CD4-positive, alpha-beta memory T cell (primary cell): ENCODE data around the gene DNM2. TPM values are rescaled to one million over a fixed set of nuclear protein-coding genes. Genes with fewer than 3 reads are reported as not detected.
"Not testable (repeated sequence)": the region's sequence is repeated elsewhere in the genome, so short reads cannot be mapped to it uniquely, and the experiment has no call there.

Experiments
- CTCF ChIA-PET: fragments of 350-600 bp; sonication (Branson Sonifier 250); formaldehyde crosslinking; loops from one replicate; lab custom pipeline; 2021; ENCODE audit warnings: inconsistent platforms; ENCODE audit not compliant: partially characterized antibody; lab: Charles Lee
- POLR2A ChIA-PET: fragments of 350-600 bp; sonication (Branson Sonifier 250); formaldehyde crosslinking; loops from one replicate; lab custom pipeline; 2021; ENCODE audit not compliant: partially characterized antibody; lab: Charles Lee
- DNase-seq, 5 donors: peaks; one replicate each; pipeline versions ENCODE4 v3.0.0 to v3.0.0-alpha.2; 2020 to 2022; ENCODE audit warnings: mixed read lengths in 1 of 5
- H3K27ac ChIP-seq: one replicate; pipeline ENCODE4 v1.7.0; 2013; ENCODE audit warnings: low read depth, low read length
- H3K27me3 ChIP-seq: 2 replicates; pipeline ENCODE4 v1.7.0; 2013; ENCODE audit warnings: mild to moderate bottlenecking, low read length, moderate library complexity; ENCODE audit not compliant: insufficient read depth
- H3K36me3 ChIP-seq: 2 replicates; pipeline ENCODE4 v1.7.0; 2013; ENCODE audit warnings: mild to moderate bottlenecking, low read length, moderate library complexity; ENCODE audit not compliant: insufficient read depth
- H3K4me1 ChIP-seq: 2 replicates; pipeline ENCODE4 v1.7.0; 2013; ENCODE audit warnings: mild to moderate bottlenecking, low read length, moderate library complexity; ENCODE audit not compliant: insufficient read depth
- H3K4me3 ChIP-seq, 2 donors: one replicate each; pipeline ENCODE4 v1.7.0; 2013; ENCODE audit warnings: low read length in 2 of 2, mild to moderate bottlenecking in 1 of 2
- H3K9me3 ChIP-seq, 2 donors: one replicate each; pipeline ENCODE4 v1.7.0; 2013; ENCODE audit warnings: low read length in 2 of 2, control low read depth in 1 of 2; ENCODE audit not compliant: control insufficient read depth in 1 of 2
- H3K27ac Mint-ChIP-seq, 7 donors: one replicate each; pipeline ENCODE4 v1.8.0; 2020 to 2021; ENCODE audit warnings: mixed read lengths in 7 of 7, mild to moderate bottlenecking in 6 of 7, inconsistent platforms in 3 of 7, moderate library complexity in 3 of 7
- H3K27me3 Mint-ChIP-seq, 2 donors: one replicate each; pipeline ENCODE4 v1.8.0; 2020 to 2021; ENCODE audit warnings: mixed read lengths in 2 of 2
- H3K36me3 Mint-ChIP-seq, 2 donors: one replicate each; pipeline ENCODE4 v1.8.0; 2020 to 2021; ENCODE audit warnings: mixed read lengths in 2 of 2, inconsistent platforms in 1 of 2, mild to moderate bottlenecking in 1 of 2
- H3K4me1 Mint-ChIP-seq, 4 donors: one replicate each; pipeline ENCODE4 v1.8.0; 2020 to 2021; ENCODE audit warnings: mixed read lengths in 4 of 4, mild to moderate bottlenecking in 1 of 4
- H3K4me3 Mint-ChIP-seq, 8 donors: one replicate each; pipeline ENCODE4 v1.8.0; 2020 to 2021; ENCODE audit warnings: mixed read lengths in 8 of 8, mild to moderate bottlenecking in 7 of 8, moderate library complexity in 6 of 8, inconsistent platforms in 3 of 8
- H3K9me3 Mint-ChIP-seq, 8 donors: one replicate each; pipeline ENCODE4 v1.8.0; 2020 to 2021; ENCODE audit warnings: mixed read lengths in 8 of 8, mild to moderate bottlenecking in 5 of 8, inconsistent platforms in 3 of 8, moderate library complexity in 1 of 8
- intact Hi-C: fragments of 100-400 bp; cut with micrococcal nuclease; formaldehyde crosslinking; loops from one replicate; pipeline ENCODE4 v1.15.1; 2023
- polyA plus RNA-seq, 2 donors: library from polyadenylated mRNA; unstranded; fragments of 300-500 nt; fragmentation: Illumina TruSeq; gene quantifications; one replicate each; pipeline ENCODE4 v1.2.3, GENCODE V29; 2021
- total RNA-seq, 2 experiments: library from RNA; stranded (reverse); gene quantifications; one replicate each; pipeline ENCODE4 v1.2.3, GENCODE V29; 2021

DNM2 gene
- total and polyA plus RNA-seq, 4 experiments from 2014 or later: 46.3 to 272 (median 174) TPM

DNA sequence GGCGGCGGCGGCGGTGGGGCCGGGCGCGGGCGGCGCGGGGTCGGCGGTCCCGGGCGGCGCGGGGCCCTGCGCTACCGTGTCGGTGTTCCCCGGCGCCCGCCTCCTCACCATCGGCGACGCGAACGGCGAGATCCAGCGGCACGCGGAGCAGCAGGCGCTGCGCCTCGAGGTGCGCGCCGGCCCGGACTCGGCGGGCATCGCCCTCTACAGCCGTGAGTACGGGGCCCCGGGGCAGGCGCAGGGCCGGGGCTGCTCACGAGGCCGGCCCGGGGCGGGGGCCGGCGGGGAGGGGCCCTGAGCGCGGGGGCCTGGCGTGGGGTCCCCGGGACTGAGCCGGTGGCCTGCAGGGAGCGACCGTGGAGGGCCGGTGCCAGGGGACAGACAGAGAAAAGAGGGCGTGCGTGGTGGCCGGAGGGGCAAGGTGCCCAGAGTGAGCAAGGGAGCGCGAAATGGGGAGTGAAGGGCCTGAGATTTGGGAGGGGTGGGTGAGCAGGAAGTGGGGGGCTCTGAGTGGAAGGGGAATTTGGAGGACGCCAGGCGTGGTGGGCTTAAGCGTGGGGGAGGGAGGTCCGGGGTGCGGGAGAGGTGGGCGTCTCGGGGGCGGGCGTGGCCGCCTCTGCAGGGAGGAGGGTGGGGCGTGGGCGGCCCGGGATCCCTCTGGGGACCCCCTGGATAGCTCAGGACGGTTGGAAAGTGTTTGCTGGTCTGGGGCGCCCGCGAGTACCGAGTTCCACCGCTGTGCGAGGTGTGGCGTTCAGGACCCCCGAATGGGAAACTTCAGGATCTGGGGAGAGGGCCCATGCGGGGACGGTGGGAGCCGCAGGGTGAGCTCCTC is 154.0 kb downstream of the DNM2 start:
- Histone ChIP-seq H3K27ac (peak overlapping the region; percentile 47), H3K4me1 (peaks cover 23% of the 10 kb centered on the region), H3K9me3 (no peaks in the 10 kb centered on the region), H3K27me3 (no peaks in the 10 kb centered on the region), H3K4me3 (peak overlapping the region; percentile 47 to 55), H3K36me3 (no peaks in the 10 kb centered on the region)
- ChIA-PET POLR2A (interaction anchor here (0.5 to 3.6 kb wide), 9 partner anchors 9 to 305 kb away, joined by 3 to 15 read pairs (median 3); partner anchors contain the start of genes DNM2 and TMED1), CTCF (interaction anchor here (0.6 to 6.5 kb wide), 9 partner anchors 7 to 113 kb away, joined by 3 to 30 read pairs (median 4); partner anchors contain the start of gene TMED1)
- intact Hi-C loops: loop anchor here (1.0 to 5.0 kb wide), 6 partner anchors 36 to 305 kb away; partner anchors contain the start of genes CDKN2D, ILF3, KRI1 and TIMM29
- H3K36me3 Mint-ChIP-seq: peaks cover 0 to 4% of the 10 kb centered on the region in 2 donors
- H3K27me3 Mint-ChIP-seq: no peaks in the 10 kb centered on the region
- H3K4me1 Mint-ChIP-seq: peaks cover 8 to 28% (median 17%) of the 10 kb centered on the region in 4 donors
- peak overlapping the region in 6 of 7 donors; percentile 69 to 94 (median 85) for H3K27ac Mint-ChIP-seq
- H3K9me3 Mint-ChIP-seq: peaks cover 0 to 7% (median 0%) of the 10 kb centered on the region in 8 donors
- peak in 3 of 5 donors; percentile 36 to 54 (median 43) for DNase-seq
- H3K4me3 Mint-ChIP-seq: peak overlapping the region; percentile 81 to 94 (median 86)

DNA sequence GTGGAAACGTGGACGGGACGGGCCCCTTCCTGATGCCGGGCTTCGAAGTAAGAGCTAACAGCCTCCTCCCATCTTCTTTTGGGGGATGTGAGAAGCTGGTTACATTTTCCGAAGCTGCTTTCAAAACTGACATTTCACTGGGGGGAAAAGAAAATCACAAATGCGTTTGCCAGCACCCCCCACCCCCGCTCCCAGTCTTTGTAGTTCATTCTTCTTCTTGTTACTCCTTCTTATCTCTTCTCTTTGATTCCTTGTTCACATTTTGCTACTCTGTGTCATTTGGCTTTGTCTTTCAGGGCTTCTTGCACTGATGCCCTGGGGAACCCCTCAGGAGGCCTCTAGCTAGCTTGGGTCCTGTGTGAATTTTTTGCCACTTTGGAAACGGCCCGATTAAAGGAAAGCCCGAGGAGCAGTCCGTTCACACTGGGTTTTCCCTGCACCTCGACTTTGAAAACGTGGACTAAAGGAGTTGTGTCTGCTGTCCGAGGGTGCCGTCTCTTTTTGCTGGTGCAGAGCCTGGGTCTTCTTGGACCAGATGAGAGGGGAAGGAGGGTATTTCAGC is 154.7 kb downstream of the DNM2 start:
- no peaks in the 10 kb centered on the region for H3K27me3 Mint-ChIP-seq
- intact Hi-C loops: loop anchor here (5.0 kb wide), 1 partner anchor 305 kb away; the partner anchor contains the start of genes CDKN2D and KRI1
- Histone ChIP-seq H3K4me1 (peaks cover 23% of the 10 kb centered on the region), H3K27ac (peak overlapping the region; percentile 47), H3K9me3 (no peaks in the 10 kb centered on the region), H3K27me3 (no peaks in the 10 kb centered on the region), H3K4me3 (peak overlapping the region; percentile 47 to 55), H3K36me3 (no peaks in the 10 kb centered on the region)
- H3K9me3 Mint-ChIP-seq: peaks cover 0 to 7% (median 0%) of the 10 kb centered on the region in 8 donors
- peak overlapping the region; percentile 81 to 94 (median 86) for H3K4me3 Mint-ChIP-seq
- DNase-seq: peak in 1 of 5 donors; percentile 51
- peaks cover 0 to 4% of the 10 kb centered on the region in 2 donors for H3K36me3 Mint-ChIP-seq
- peaks cover 8 to 28% (median 18%) of the 10 kb centered on the region in 4 donors for H3K4me1 Mint-ChIP-seq
- H3K27ac Mint-ChIP-seq: peak overlapping the region; percentile 69 to 94 (median 88)
- POLR2A ChIA-PET: interaction anchor here (0.5 to 2.4 kb wide), 6 partner anchors 8 to 199 kb away, joined by 3 to 10 read pairs (median 3); partner anchors contain the start of genes DNM2 and TMED1
- CTCF ChIA-PET: interaction anchor here (0.6 to 6.5 kb wide), 11 partner anchors 8 to 155 kb away, joined by 3 to 30 read pairs (median 4); partner anchors contain the start of genes DNM2 and TMED1

DNA sequence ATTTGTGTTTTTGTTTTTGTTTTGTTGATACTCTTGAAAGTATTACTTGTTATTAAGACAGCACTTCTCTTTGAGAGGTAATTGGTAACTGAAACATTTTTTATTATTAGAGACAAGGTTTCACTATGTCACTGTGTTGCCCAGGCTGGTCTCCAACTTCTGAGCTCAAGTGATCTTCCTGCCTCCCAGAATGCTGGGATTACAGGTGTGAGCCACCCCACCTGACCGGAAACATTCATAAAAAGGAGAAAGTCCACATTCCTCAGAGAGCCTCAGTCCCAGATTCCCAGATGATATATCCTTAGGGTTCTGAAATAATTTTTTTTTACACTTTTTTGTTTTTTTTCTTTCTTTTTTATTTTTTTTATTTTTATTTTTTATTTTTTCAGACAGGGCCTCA is 156.1 kb downstream of the DNM2 start:
- POLR2A ChIA-PET: interaction anchor here (2.4 kb wide), 1 partner anchor 157 kb away, joined by 10 read pairs; the partner anchor contains the start of gene DNM2
- Mint-ChIP-seq H3K27me3 (no peaks in the 10 kb centered on the region), H3K4me1 (peaks cover 12 to 40% (median 26%) of the 10 kb centered on the region in 4 donors), H3K4me3 (peak overlapping the region in 7 of 8 donors; percentile 31 to 66 (median 53)), H3K27ac (peak overlapping the region in 3 of 7 donors; percentile 41 to 70 (median 70)), H3K36me3 (peaks cover 0 to 4% of the 10 kb centered on the region in 2 donors), H3K9me3 (peaks cover 0 to 7% (median 0%) of the 10 kb centered on the region in 8 donors)
- Histone ChIP-seq H3K27ac (no peak overlapping the region), H3K4me3 (no peak overlapping the region), H3K27me3 (no peaks in the 10 kb centered on the region), H3K9me3 (no peaks in the 10 kb centered on the region), H3K36me3 (no peaks in the 10 kb centered on the region), H3K4me1 (peaks cover 25% of the 10 kb centered on the region)
- CTCF ChIA-PET: interaction anchor here (6.5 kb wide), 1 partner anchor 10 kb away, joined by 30 read pairs; no protein-coding TSS in a partner anchor
- no peak for DNase-seq
- intact Hi-C loops: loop anchor here (5.0 kb wide), 1 partner anchor 307 kb away; the partner anchor contains the start of genes CDKN2D and KRI1

DNA sequence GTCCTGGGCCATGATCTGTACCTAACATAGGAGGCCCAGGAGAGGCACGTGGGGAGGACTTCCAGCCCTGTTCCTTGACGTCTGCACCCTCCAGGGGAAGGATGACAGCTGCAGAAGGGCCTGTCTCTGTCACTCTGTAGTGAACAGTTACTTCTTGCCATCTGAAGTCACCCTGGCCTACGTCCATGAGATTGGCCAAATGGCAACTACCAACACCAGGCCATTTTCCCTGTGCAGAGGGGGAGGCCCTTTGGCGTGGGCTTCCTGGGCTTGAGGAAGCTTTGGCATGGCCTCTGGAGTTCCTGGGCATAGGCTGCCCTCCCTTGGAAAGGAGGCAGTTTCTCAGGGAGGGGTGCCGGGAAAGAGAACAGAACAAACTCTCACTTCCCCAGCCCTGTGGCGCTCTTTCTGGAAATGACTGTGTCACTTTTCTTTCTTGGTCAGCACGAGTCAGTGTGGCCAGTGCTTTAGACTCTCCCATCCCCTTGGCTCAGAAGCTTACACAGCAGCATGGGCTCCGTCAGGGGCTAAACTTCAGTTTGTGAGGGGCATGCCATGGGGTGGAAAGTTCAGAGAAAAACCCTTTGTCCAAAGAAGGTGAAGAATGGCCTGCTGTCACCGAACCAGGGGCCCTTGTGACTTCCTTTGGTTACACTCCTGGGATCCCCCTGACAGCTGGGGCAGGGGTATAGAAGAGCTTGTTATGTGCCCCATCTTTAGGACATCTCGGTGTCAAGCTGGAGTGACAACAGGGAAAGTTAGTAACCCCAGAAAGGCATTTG is 158.8 kb downstream of the DNM2 start:
- H3K9me3 ChIP-seq: no peaks in the 10 kb centered on the region
- Mint-ChIP-seq H3K27ac (peak overlapping the region in 1 of 7 donors; percentile 19), H3K27me3 (no peaks in the 10 kb centered on the region), H3K4me3 (peak overlapping the region in 1 of 8 donors; percentile 25), H3K4me1 (peaks cover 14 to 40% (median 28%) of the 10 kb centered on the region in 4 donors), H3K9me3 (peaks cover 0 to 7% (median 0%) of the 10 kb centered on the region in 8 donors), H3K36me3 (peaks cover 0 to 4% of the 10 kb centered on the region in 2 donors)
- no peak overlapping the region for H3K27ac ChIP-seq
- H3K4me3 ChIP-seq: no peak overlapping the region
- intact Hi-C loops: no loop called here
- H3K4me1 ChIP-seq: peaks cover 29% of the 10 kb centered on the region
- DNase-seq: no peak
- ChIA-PET CTCF (interaction anchor here (1.2 to 6.5 kb wide), 2 partner anchors 12 to 66 kb away, joined by 3 to 30 read pairs; no protein-coding TSS in a partner anchor), POLR2A (no interaction called here)
- no peaks in the 10 kb centered on the region for H3K36me3 ChIP-seq
- no peaks in the 10 kb centered on the region for H3K27me3 ChIP-seq

DNA sequence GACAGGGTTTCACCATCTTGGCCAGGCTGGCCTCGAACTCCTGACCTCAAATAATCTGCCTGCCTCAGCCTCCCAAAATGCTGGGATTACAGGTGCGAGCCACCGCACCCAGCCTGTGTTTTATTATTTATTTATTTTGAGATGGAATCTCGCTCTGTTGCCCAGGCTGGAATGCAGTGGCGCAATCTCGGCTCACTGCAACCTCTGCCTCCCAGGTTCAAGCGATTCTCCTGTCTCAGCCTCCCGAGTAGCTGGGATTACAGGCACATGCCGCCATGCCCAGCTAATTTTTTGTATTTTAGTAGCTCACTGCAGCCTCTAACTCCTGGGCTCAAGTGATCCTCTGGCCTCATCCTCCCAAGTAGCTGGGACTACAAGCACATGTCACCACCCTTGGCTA is 159.7 kb downstream of the DNM2 start:
- POLR2A ChIA-PET, DNase-seq, H3K27me3 Mint-ChIP-seq, H3K36me3 Mint-ChIP-seq, H3K27ac ChIP-seq, H3K4me3 ChIP-seq, H3K4me3 Mint-ChIP-seq, H3K9me3 Mint-ChIP-seq, H3K36me3 ChIP-seq, H3K27me3 ChIP-seq, intact Hi-C loops, H3K9me3 ChIP-seq: not testable (repeated sequence)
- CTCF ChIA-PET: interaction anchor here (1.2 to 6.5 kb wide), 2 partner anchors 13 to 65 kb away, joined by 3 to 30 read pairs; no protein-coding TSS in a partner anchor
- peak overlapping the region in 2 of 7 donors; percentile 52 to 59 for H3K27ac Mint-ChIP-seq
- H3K4me1 Mint-ChIP-seq: peaks cover 12 to 36% (median 25%) of the 10 kb centered on the region in 4 donors
- H3K4me1 ChIP-seq: peaks cover 22% of the 10 kb centered on the region

DNA sequence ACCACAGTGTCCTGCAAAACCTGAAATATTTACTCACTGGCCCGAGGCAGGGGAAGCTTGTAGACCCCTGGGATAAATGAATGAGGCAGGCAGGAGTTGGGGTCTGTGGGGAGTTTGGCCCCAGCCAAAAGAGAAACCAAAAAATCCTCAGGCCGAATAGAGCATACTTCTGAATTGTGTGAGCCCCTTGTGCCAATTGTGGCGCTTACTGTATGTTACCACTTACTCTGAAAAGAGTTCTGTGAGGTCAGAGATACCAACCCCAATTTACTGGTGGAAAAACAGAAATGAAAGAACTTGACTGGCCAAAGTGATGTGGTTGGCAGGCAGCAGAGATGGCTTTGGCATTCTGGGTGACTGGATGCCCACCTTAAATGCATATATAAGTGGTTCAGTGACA is 160.4 kb downstream of the DNM2 start:
- ChIA-PET CTCF (interaction anchor here (1.3 to 6.5 kb wide), 2 partner anchors 14 kb away, joined by 6 to 30 read pairs; no protein-coding TSS in a partner anchor), POLR2A (no interaction called here)
- H3K4me3 Mint-ChIP-seq: no peak overlapping the region
- Histone ChIP-seq H3K4me3 (no peak overlapping the region), H3K9me3 (no peaks in the 10 kb centered on the region), H3K4me1 (peaks cover 16% of the 10 kb centered on the region), H3K27me3 (no peaks in the 10 kb centered on the region), H3K27ac (no peak overlapping the region), H3K36me3 (no peaks in the 10 kb centered on the region)
- H3K4me1 Mint-ChIP-seq: peaks cover 8 to 31% (median 22%) of the 10 kb centered on the region in 4 donors
- H3K27me3 Mint-ChIP-seq: no peaks in the 10 kb centered on the region
- H3K36me3 Mint-ChIP-seq: no peaks in the 10 kb centered on the region
- DNase-seq: no peak
- peaks cover 0 to 1% (median 0%) of the 10 kb centered on the region in 8 donors for H3K9me3 Mint-ChIP-seq
- peak overlapping the region in 3 of 7 donors; percentile 36 to 71 (median 59) for H3K27ac Mint-ChIP-seq
- intact Hi-C loops: no loop called here
